ENCODE data around the gene ARPP19. TPM values are rescaled to one million over a fixed set of nuclear protein-coding genes. Genes with fewer than 3 reads are reported as not detected.
"Not testable (repeated sequence)": the region's sequence is repeated elsewhere in the genome, so short reads cannot be mapped to it uniquely, and the experiment has no call there.

ARPP19 gene, protein sequence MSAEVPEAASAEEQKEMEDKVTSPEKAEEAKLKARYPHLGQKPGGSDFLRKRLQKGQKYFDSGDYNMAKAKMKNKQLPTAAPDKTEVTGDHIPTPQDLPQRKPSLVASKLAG
- total RNA-seq = 100 to 1,000 TPM; 118 to 176 TPM
- long read RNA-seq, donor 1, full-length matches to known transcripts = 12 of 14 reads
- long read RNA-seq, donor 1, partial matches to known transcripts = 0 of 14 reads
- long read RNA-seq, donor 1, other reads (novel, unspliced or antisense) = 2 of 14 reads
- long read RNA-seq, donor 2, full-length matches to known transcripts = 41 of 44 reads
- long read RNA-seq, donor 2, partial matches to known transcripts = 1 of 44 reads
- long read RNA-seq, donor 2, other reads (novel, unspliced or antisense) = 2 of 44 reads

DNA sequence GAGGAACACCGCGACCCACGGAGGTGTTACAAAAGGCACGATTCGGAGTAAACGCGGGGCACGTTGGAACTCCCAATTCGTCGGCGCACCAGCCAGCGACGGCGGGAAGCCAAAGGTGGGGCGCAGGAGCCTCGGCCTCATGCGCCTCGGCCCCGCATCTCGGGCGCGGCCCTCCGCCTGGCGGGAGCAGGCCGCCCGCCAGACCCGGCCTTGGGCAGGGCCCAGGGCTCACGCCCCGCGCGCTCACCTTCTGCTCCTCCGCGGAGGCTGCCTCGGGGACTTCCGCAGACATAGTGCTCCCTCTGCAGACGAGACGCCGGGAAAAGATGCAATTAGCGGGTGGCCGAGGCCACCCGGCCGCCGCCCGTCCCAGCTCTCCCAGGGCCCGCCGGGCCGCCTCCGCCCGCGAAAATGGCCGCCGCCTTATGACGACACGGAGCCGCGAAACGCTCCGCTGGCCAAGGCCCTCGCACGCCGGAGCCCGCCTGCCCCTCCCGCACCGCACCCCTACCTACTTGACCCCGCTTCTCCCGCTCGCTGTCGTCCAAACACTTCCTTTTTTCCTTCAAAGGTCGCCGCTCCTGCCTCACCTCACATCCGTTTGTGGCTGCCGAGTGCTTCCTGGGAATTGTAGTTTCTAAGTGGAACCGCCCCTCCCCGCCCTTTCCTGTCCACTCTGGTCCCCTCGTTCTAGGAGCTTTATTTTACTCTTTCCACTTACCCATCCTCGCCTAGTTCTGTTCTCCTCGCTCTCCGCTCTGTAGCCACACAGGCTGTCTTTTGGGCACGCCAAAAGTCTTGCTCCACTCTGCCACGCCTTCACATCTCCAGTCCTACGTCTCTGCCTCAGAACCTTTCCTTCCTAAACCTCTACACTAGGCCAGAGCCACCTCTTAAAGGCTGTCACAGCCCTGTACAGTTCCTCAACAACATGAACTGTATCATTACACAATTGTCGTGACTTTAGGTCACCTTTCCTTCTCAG is at the start of gene ARPP19:
ARPP19 (minus strand) TSS at position 430 of the 985 bp plus-strand sequence; CDS start at position 292, 138 bp downstream.
- intact Hi-C loops (cut with DNase I) = no loop called here
- DNase-seq (ENCODE audit: low spot score) = peak; percentile 94

DNA sequence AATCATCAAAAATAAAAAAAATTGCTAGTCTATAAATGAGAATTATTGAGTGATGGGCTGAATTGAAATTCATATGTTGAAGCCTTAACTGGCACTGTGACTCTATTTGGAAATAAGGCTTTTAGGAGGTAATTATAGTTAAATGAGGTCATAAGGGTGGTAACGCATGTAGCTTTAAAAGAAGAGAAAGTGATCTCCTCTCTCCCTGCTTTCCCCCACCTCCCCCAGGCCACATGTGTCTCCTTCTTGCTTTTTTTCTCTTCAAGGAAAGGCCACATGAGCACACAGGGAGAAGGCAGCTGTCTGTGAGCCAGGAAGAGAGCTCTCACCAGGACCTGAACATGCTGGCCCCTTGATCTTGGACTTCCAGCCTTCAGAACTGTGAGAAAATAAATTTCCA is 48.2 kb upstream of the ARPP19 start:
- intact Hi-C loops (cut with DNase I) = no loop called here
- no peak for DNase-seq (ENCODE audit: low spot score)

DNA sequence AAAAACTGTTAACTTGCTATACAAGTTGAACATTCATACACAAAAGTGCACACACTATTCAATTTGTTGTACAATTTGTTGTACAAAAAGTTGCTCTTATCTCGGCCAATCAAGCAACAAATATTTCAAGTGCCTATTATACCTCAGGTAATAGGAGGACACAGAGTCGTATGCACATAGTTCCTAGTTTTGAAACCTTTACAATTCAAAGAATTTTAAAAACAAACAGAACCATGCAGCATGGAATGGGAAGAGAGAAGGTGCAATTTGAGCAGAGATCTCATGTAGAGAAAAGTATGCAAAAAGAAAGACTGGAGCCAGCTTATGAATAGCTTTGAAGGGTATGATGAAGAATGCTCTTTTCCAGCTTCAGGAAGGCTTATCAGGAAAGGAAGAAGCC is 46.5 kb upstream of the ARPP19 start:
- DNase-seq (ENCODE audit: low spot score) = no peak
- intact Hi-C loops (cut with DNase I) = no loop called here

DNA sequence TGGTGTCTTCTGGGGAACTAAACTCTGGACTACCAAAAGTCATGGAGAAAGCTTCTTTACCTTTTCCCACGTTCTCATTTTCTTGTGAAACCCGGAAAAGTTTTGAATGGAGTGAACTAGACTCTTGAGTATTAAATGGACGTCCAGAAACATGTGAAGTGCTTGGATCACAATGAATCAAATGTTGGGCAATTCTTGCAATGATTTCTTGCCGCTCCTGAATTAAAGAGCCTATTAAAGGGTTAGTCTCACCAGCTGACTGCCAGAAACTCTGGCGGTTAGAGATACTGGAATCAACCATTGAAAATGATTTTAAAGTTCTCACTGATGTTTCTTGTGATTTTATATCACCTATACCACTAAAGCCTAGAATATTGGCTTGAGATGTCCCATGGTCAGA is 40.8 kb upstream of the ARPP19 start:
- DNase-seq (ENCODE audit: low spot score) = no peak
- intact Hi-C loops (cut with DNase I) = no loop called here

DNA sequence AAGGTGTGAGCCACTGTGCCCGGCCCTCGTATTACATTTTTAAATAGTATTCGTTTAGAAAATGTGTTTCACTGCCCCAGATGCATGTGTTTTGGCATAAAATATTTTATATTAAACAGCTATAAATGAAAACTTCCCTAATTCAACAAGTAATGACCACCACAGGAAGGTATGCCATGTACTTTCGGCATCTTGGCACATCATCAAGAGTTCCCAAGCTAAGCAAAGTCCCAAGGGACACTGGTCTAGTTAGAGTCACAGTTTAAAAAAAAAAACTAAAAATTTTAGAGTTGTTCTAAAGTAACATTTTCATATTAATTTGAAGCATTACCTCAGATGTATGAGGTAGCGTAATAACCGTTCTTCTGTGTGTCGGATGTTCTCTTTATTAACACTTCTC is 15.6 kb upstream of the ARPP19 start:
- intact Hi-C loops (cut with DNase I) = no loop called here
- DNase-seq (ENCODE audit: low spot score) = no peak

DNA sequence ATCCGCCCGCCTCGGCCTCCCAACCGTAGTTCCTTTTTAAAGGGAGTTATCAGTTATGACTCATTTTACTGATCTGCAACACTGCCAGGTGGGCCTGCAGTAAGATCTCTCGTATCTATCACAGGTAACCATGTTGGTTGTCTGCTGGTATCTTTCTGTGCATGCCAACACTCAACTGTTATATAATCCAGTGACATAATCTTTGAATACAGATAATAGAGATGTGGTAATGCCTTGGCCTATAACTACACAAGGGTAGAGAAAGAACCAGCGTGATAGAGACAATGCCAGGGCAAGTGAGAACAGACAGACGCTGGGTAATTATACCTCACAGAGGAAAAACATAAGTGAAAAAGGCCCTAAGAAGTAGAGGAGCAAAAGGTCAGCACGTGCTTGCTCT is 11.0 kb upstream of the ARPP19 start:
- intact Hi-C loops (cut with DNase I) = no loop called here
- DNase-seq (ENCODE audit: low spot score) = no peak

DNA sequence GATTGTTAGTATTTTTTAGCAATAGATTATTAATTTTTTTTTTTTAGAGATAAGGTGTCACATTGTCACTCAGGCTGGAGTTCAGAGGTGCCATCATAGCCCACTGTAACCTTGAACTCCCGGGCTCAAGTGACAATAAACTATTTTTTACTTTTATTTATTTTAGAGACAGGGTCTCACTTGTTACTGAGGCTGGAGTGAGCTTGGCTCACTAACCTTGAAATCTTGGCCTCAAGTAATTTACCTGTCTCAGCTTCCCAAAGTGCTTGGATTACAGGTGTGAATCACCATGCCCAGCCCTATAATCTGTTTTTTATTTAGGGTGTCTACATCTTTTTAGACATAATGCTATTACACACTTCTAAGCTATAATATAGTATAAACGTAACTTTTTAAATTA is 7.9 kb upstream of the ARPP19 start:
- no peak for DNase-seq (ENCODE audit: low spot score)
- intact Hi-C loops (cut with DNase I) = no loop called here

DNA sequence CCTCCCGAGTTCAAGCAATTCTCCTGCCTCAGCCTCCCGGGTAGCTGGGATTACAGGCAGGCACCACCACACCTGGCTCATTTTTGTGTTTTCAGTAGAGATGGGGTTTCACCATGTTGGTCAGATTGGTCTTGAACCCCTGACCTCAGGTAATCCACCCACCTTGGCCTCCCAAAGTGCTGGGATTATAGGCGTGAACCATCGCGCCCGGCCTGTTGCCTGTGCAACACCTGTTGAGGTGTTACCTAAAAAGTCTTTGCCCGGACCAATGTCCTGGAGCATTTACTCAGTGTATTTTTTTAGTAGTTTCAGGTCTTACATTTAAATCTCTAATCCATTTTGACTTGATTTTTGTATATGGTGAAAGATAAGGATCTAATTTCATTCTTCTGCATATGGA is 6.7 kb upstream of the ARPP19 start:
- intact Hi-C loops (cut with DNase I); DNase-seq (ENCODE audit: low spot score): not testable (repeated sequence)

DNA sequence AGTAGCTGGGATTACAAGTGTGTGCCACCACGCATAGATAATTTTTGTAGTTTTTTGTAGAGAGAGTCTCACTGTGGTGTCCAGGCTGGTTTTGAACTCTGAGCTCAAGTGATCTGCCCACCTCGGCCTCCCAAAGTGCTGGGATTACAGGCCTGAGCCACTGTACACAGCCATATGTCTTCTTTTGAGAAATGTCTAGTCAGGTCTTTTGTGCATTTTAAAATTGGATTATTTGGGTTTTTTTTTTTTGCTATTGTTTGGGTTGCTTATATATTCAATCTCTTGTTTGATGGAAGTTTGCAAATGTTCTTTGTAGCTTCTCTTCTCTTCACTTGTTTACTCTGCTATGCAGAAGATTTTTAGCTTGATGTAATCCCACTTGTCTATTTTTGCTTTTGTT is 6.2 kb upstream of the ARPP19 start:
- DNase-seq (ENCODE audit: low spot score) = no peak
- intact Hi-C loops (cut with DNase I) = no loop called here

DNA sequence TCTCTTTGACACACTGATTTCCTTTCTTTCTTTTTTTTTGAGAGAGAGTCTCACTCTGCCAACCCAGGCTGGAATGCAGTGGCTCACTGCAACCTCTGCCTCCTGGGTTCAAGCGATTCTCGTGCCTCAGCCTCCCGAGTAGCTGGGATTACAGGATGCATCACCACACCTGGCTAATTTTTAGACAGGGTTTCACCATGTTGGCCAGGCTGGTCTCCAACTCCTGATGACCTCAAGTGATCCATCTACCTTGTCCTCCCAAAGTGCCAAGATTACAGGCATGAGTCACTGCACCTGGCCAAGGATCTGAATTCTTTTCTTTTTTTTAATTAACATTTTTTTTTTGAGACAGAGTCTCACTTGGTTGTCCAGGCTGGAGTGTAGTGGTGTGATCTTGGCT is 5.8 kb upstream of the ARPP19 start:
- intact Hi-C loops (cut with DNase I); DNase-seq (ENCODE audit: low spot score): not testable (repeated sequence)

DNA sequence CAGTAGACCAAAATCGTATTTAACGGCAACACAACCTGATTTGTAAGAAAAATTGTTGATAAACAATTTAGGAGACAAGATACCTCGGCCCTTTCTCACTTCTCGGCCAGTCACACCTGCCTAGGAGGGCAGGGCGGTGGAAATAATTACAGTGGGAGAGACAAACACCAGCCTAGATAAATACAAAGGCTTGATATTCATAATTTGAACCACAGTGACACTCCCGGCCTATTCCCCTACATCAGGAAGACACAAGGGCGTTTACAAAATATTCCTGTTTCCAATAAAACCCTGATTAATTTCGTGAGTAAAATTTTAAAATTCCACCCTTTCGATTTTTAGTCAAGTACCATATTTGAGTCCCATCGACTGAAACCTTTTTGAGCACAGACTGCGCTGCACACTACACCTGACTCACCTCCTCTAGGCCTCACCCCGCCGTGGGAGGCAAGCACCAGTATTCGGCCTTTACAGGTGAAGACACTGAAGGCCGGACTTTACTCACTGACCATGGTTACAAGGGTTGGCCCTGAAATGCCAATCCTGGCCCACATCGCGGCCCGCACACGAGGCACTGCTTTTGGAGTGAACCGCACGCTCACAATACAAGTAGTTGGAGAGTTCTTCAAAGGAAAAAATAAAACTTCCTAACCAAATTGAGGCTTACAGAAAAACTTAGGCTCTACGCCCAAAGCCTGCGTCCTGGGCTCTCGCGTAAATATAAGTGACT is 794 bp downstream of the ARPP19 start:
- intact Hi-C loops (cut with DNase I) = no loop called here

DNA sequence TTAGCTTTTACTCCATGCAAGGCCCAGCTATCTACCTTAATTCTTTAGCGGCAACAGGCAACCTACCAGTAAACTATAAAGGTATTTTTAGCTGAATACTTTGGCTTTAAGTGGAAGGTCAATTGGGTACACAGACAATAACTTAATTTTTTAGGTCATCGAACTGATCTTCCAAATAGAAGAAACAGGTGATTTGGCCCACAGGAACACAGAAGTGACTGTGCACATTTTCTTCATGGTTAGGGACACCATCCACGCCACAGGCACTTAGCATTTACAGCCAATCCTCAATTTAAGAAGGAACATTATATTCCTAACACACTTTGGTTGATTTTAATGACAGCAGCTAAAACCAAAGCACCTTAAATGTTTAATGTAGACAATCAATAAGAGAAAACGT is 1.9 kb downstream of the ARPP19 start:
- no peak for DNase-seq (ENCODE audit: low spot score)
- intact Hi-C loops (cut with DNase I) = no loop called here

More for the DNA sequence above, 794 bp downstream of the ARPP19 start:
- peak; percentile 78 for DNase-seq (ENCODE audit: low spot score)

DNA sequence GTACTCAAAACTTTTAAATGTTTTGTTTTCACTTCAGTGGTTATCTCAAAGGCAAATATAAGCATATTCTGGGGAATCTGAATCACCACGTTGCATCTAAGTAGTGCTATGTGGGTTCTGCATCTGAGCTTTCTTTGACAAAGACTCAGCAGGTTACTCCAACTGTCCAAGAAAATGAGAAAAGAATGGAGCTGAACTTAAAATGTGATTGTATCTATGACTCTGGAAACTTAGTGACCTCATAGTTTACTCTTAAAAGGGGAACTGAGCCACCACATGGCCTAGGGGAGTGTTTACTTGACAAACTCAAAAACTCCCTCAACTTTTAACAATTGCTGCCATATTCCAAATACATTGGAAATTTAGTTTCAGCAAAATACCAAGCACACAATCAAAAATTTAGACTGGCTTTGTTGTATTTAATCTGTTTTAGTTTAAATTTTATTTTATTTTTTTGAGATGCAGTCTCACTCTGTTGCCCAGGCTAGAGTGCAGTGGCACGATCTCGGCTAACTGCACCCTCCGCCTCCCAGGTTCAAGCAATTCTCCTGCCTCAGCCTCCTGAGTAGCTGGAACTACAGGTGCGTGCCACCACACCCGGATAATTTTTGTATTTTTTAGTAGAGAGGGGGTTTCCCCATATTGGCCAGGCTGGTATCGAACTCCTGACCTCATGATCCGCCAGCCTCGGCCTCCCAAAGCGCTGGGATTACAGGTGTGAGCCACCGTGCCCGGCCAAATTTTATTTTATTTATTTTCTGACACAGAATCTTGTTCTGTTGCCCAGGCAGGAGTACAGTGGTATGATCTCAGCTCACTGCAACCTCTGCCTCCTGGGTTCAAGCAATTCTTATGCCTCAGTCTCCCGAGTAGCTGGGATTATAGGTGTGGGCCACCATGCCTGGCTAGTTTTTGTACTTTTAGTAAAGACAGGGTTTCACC is 3.1 kb downstream of the ARPP19 start:
- DNase-seq (ENCODE audit: low spot score); intact Hi-C loops (cut with DNase I): not testable (repeated sequence)

DNA sequence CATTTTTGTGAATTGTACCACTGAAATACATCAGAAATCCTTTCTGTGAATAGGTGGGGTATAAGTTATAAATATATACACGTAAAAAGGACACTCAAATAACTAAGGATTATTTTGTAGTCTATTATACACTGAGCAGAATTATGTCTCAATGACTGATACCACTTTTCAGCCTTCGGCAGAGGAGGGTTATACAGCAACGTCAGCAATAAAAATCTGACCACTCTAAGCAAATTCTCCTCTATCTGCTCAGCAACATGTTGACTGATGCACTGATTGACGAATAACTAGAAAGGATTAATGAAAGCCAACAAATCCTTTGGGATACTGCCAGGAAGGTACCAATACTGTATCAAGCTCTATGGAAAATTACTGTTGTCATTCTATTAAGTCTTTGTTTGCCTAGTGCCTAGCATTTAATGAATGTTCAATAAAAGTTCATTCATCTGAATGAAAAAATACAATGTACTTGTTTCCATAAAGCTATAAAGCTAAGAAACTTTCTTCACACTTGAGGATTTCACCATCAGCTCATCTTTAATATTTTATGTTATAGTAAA is 5.2 kb downstream of the ARPP19 start:
- intact Hi-C loops (cut with DNase I) = no loop called here
- DNase-seq (ENCODE audit: low spot score) = no peak

DNA sequence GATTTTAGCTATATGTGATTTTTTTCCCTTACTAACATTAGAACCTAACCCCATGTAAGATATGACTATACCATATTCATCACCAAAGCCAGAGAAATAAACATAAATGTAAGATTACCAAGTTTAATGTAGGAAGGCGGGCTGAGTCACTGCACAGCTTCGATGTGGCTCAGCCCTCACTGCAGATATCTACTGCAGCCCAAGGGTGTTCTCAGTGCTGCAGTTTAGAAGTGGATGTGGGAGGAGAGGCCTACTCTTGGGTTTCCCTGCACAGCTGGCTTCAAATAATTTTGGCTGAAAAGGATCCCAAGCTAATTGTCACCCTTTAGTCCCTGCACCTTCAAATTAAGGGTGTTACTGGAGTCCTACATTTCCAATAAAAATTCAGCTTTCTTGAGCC is 9.3 kb downstream of the ARPP19 start:
- no peak for DNase-seq (ENCODE audit: low spot score)
- intact Hi-C loops (cut with DNase I) = no loop called here

DNA sequence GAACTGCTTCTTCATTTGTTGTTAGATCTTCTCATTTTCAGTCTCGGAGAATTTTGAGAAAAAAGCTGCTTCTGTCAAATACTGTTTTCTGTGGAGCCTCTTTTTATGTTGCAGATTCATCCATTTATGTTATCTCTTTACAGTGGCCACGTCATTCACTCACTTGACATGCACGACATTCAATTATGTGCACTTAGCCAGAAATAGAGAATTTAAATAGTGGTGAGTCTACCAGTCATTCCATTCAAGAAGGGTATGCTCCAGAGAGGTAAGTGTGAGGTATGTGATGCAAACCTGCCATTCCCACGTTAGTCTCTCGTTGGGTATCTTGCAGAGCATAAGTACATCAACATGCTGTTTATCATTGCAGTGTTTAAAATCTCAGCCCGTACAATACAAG is 9.8 kb downstream of the ARPP19 start:
- DNase-seq (ENCODE audit: low spot score) = no peak
- intact Hi-C loops (cut with DNase I) = no loop called here

DNA sequence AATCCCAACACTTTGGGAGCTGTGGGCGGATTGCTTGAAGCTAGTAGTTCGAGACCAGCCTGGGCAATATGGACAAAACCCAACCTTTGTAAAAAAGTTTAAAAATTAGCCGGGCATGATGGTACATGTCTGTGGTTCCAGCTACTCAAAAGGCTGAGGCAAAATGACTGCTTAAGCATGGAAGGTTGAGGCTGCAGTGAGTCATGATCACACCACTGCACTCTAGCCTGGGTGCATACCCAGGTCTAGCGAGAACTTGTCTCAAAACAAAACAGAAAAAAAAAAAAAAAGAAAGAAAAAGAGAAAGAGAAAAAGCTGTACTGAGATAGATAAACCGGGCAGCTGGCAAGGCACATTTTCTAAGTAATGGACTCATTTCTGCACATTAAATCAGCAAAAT is 10.6 kb downstream of the ARPP19 start:
- intact Hi-C loops (cut with DNase I) = no loop called here
- DNase-seq (ENCODE audit: low spot score) = no peak

DNA sequence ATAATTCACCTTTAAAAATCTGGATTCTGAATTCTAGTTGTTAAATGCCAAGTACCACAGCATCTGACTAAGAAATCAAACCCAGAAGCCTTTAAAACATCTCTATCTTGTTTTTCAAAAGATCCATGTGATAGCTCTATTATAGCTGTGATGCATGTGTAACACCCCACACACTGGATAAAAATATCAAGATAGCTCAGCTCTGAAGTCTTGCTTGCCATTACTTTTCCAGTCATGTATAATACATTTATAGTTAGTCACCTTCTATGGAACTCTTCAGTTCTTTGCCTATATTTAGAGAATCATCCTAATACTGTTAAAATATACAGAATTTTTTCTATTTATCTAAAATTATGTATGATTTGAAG is 11.6 kb downstream of the ARPP19 start:
- DNase-seq (ENCODE audit: low spot score) = no peak
- intact Hi-C loops (cut with DNase I) = no loop called here

Data from posterior vena cava (tissue), 2 donors.